H1 (cell line): ENCODE data around the gene CCDC82. TPM values are rescaled to one million over a fixed set of nuclear protein-coding genes. Genes with fewer than 3 reads are reported as not detected.

Experiments used
- CTCF ChIA-PET: fragments of 300-600 bp; sonication (Branson Sonifier 250); formaldehyde crosslinking; loops from one replicate; lab custom pipeline; 2021; ENCODE audit not compliant: partially characterized antibody; lab: Charles Lee
- POLR2A ChIA-PET: fragments of 300-600 bp; sonication (Branson Sonifier 250); formaldehyde crosslinking; loops from one replicate; lab custom pipeline; 2021; ENCODE audit warnings: inconsistent platforms; ENCODE audit not compliant: partially characterized antibody; lab: Charles Lee
- DNase-seq, 2 experiments: peaks; one replicate each; pipeline versions ENCODE4 v3.0.0 to v3.0.0-alpha.2; 2010 to 2022; ENCODE audit warnings: low spot score in 2 of 2, low read depth in 1 of 2, mixed read lengths in 1 of 2
- FAIRE-seq: peaks from 2 replicates; lab custom pipeline; 2011; peaks lifted over from hg19 to GRCh38; lab: Jason Lieb, UNC
- H2AFZ ChIP-seq: 2 replicates; pipeline ENCODE4 v1.8.1; 2012; ENCODE audit warnings: low read length, inconsistent platforms
- H2AK5ac ChIP-seq: 2 replicates; pipeline ENCODE4 v1.6.1; 2013; ENCODE audit warnings: low read depth, low read length
- H2BK120ac ChIP-seq: replicated peaks from 2 replicates; pipeline ENCODE3; 2013; ENCODE audit warnings: low read depth, low read length, inconsistent platforms
- H2BK12ac ChIP-seq: 2 replicates; pipeline ENCODE4 v1.6.1; 2013; ENCODE audit warnings: low read depth, low read length
- H2BK15ac ChIP-seq: 2 replicates; pipeline ENCODE4 v1.6.1; 2013; ENCODE audit warnings: low read length
- H2BK20ac ChIP-seq: 2 replicates; pipeline ENCODE4 v1.6.1; 2013; ENCODE audit warnings: low read length
- H2BK5ac ChIP-seq: 2 replicates; pipeline ENCODE4 v1.6.1; 2013; ENCODE audit warnings: low read depth, low read length
- H3K14ac ChIP-seq: 2 replicates; pipeline ENCODE4 v1.6.1; 2013; ENCODE audit warnings: inconsistent platforms; ENCODE audit not compliant: insufficient read length
- H3K18ac ChIP-seq: 2 replicates; pipeline ENCODE4 v1.6.1; 2013; ENCODE audit warnings: low read length; ENCODE audit errors: extremely low read depth
- H3K23ac ChIP-seq: 2 replicates; pipeline ENCODE4 v1.6.1; 2013; ENCODE audit warnings: inconsistent platforms; ENCODE audit not compliant: insufficient read length
- H3K23me2 ChIP-seq: 2 replicates; pipeline ENCODE4 v1.6.1; 2013; ENCODE audit warnings: low read depth, low read length
- H3K27ac ChIP-seq: 2 replicates; pipeline ENCODE4 v1.6.1; 2011; ENCODE audit warnings: low read depth, low read length, inconsistent platforms
- H3K27me3 ChIP-seq, 4 experiments: replicated peaks in 1 of 4; 1 replicate in 1 of 4; 2 replicates in 3 of 4; pipeline versions ENCODE4 v1.6.1 to v1.8.1; 2011 to 2013; ENCODE audit warnings: low read length in 3 of 4, mild to moderate bottlenecking in 3 of 4, inconsistent platforms in 2 of 4, mixed read lengths in 2 of 4, moderate library complexity in 1 of 4; ENCODE audit not compliant: control insufficient read depth in 3 of 4, insufficient read depth in 3 of 4; ENCODE audit errors: extremely low read depth in 1 of 4
- H3K36me3 ChIP-seq, 4 experiments: 2 replicates each; pipeline versions ENCODE4 v1.6.1 to v1.8.1; 2011 to 2013; ENCODE audit warnings: mild to moderate bottlenecking in 4 of 4, low read length in 3 of 4, moderate library complexity in 2 of 4, control low read depth in 1 of 4, inconsistent platforms in 1 of 4; ENCODE audit not compliant: insufficient read depth in 4 of 4, control insufficient read depth in 2 of 4
- H3K4ac ChIP-seq: replicated peaks from 2 replicates; pipeline ENCODE3; 2013; ENCODE audit warnings: low read length, low read depth, mixed read lengths, inconsistent platforms; ENCODE audit not compliant: insufficient read length
- H3K4me1 ChIP-seq, 4 experiments: replicated peaks in 1 of 4; 1 replicate in 1 of 4; 2 replicates in 3 of 4; pipeline versions ENCODE4 v1.6.1 to v1.8.1; 2011 to 2013; ENCODE audit warnings: low read length in 3 of 4, inconsistent platforms in 2 of 4, mixed read lengths in 1 of 4; ENCODE audit not compliant: insufficient read depth in 4 of 4, control insufficient read depth in 3 of 4
- H3K4me2 ChIP-seq, 2 experiments: 2 replicates each; pipeline versions ENCODE4 v1.6.1 to v1.8.1; 2011 to 2013; ENCODE audit warnings: low read depth in 2 of 2, low read length in 2 of 2, control low read depth in 1 of 2, inconsistent platforms in 1 of 2, mild to moderate bottlenecking in 1 of 2; ENCODE audit not compliant: insufficient read depth in 1 of 2
- H3K4me3 ChIP-seq, 4 experiments: fragments of 200-600, 300-600 bp in 1 of 4; sonication (generic), shearing (Covaris generic), sonication (Bioruptor Twin) in 1 of 4; 2 replicates each; pipeline versions ENCODE4 v1.5.1 to v1.8.1; 2011 to 2016; ENCODE audit warnings: low read length in 4 of 4, low read depth in 3 of 4, control low read depth in 2 of 4, inconsistent platforms in 2 of 4, mild to moderate bottlenecking in 2 of 4, mixed read lengths in 1 of 4, moderate library complexity in 1 of 4; ENCODE audit not compliant: insufficient read depth in 2 of 4; ENCODE audit errors: extremely low read depth in 1 of 4
- H3K56ac ChIP-seq: replicated peaks from 2 replicates; pipeline ENCODE3; 2013; ENCODE audit warnings: low read depth, mild to moderate bottlenecking, mixed read lengths, low read length, inconsistent platforms; ENCODE audit not compliant: insufficient read length
- H3K79me1 ChIP-seq: 2 replicates; pipeline ENCODE4 v1.6.1; 2013; ENCODE audit warnings: low read depth, low read length, control low read depth
- H3K79me2 ChIP-seq, 2 experiments: 2 replicates each; pipeline versions ENCODE4 v1.6.1 to v1.8.1; 2012 to 2013; ENCODE audit warnings: low read length in 2 of 2, mild to moderate bottlenecking in 2 of 2, inconsistent platforms in 1 of 2; ENCODE audit not compliant: insufficient read depth in 2 of 2, control insufficient read depth in 1 of 2
- H3K9ac ChIP-seq, 4 experiments: replicated peaks in 1 of 4; 1 replicate in 1 of 4; 2 replicates in 3 of 4; pipeline versions ENCODE4 v1.6.1 to v1.8.1; 2011 to 2013; ENCODE audit warnings: low read depth in 3 of 4, low read length in 3 of 4, control low read depth in 2 of 4, mild to moderate bottlenecking in 2 of 4, moderate library complexity in 2 of 4, inconsistent platforms in 1 of 4; ENCODE audit errors: extremely low read depth in 1 of 4
- H3K9me3 ChIP-seq, 2 experiments: 2 replicates each; pipeline versions ENCODE4 v1.6.1 to v1.8.1; 2012 to 2013; ENCODE audit warnings: mild to moderate bottlenecking in 2 of 2, moderate library complexity in 2 of 2, control low read depth in 1 of 2, inconsistent platforms in 1 of 2, low read depth in 1 of 2, low read length in 1 of 2, mixed read lengths in 1 of 2; ENCODE audit not compliant: insufficient read depth in 2 of 2
- H4K20me1 ChIP-seq, 2 experiments: replicated peaks in 1 of 2; 2 replicates each; pipeline versions ENCODE3 to v1.8.1; 2011 to 2013; ENCODE audit warnings: inconsistent platforms in 2 of 2, low read length in 2 of 2, mild to moderate bottlenecking in 1 of 2; ENCODE audit not compliant: insufficient read depth in 2 of 2, control insufficient read depth in 1 of 2
- H4K5ac ChIP-seq: 2 replicates; pipeline ENCODE4 v1.6.1; 2013; ENCODE audit warnings: low read length, low read depth, mixed read lengths, inconsistent platforms; ENCODE audit not compliant: insufficient read length
- H4K8ac ChIP-seq: 2 replicates; pipeline ENCODE4 v1.8.0; 2013; ENCODE audit warnings: mild to moderate bottlenecking, moderate library complexity, low read length, inconsistent platforms; ENCODE audit not compliant: insufficient read depth; ENCODE audit errors: extremely low read depth
- H4K91ac ChIP-seq: replicated peaks from 2 replicates; pipeline ENCODE3; 2013; ENCODE audit warnings: low read length, mixed read lengths, inconsistent platforms; ENCODE audit not compliant: insufficient read length
- SIN3A ChIP-seq, 2 experiments: IDR thresholded peaks in 1 of 2; conservative IDR thresholded peaks in 1 of 2; 2 replicates each; pipeline ENCODE4 v1.6.1; 2011 to 2012; ENCODE audit warnings: low read length in 2 of 2, improper control_type of control experiment in 1 of 2, low read depth in 1 of 2, mild to moderate bottlenecking in 1 of 2
- SP2 ChIP-seq: IDR thresholded peaks from 2 replicates; pipeline ENCODE4 v1.6.1; 2012; ENCODE audit warnings: mild to moderate bottlenecking, low read length, inconsistent platforms
- TBP ChIP-seq: IDR thresholded peaks from 2 replicates; pipeline ENCODE4 v1.6.1; 2011; ENCODE audit warnings: low read depth, low read length, improper control_type of control experiment
- TCF12 ChIP-seq: IDR thresholded peaks from 2 replicates; pipeline ENCODE4 v1.6.1; 2011; ENCODE audit warnings: low read depth, mild to moderate bottlenecking, low read length
- TEAD4 ChIP-seq: IDR thresholded peaks from 2 replicates; pipeline ENCODE4 v1.6.1; 2012; ENCODE audit warnings: low read depth, low read length, inconsistent platforms, mixed read lengths
- WGBS, 2 experiments: shearing (Covaris generic) in 1 of 2; methylation state at CpG; one replicate each; pipeline versions ENCODE4 v1.1.6 to v1.1.7; 2013 to 2015; ENCODE audit warnings: low lambda C conversion rate in 2 of 2, mixed read lengths in 2 of 2, inconsistent platforms in 1 of 2, low coverage in 1 of 2, missing lambda C conversion rate in 1 of 2; ENCODE audit not compliant: insufficient replicate concordance in 2 of 2, insufficient coverage in 1 of 2, insufficient read length in 1 of 2; ENCODE audit errors: extremely low coverage in 1 of 2, missing lambda C conversion rate in 1 of 2; 5-methylcytosine and 5-hydroxymethylcytosine counted together
- polyA plus RNA-seq, 7 experiments: library from polyadenylated mRNA; depleted of rRNA in 3 of 7; stranded (reverse) in 5 of 7; unstranded in 2 of 7; fragments of >200 nt in 5 of 7; fragments of 200-250 nt in 2 of 7; gene quantifications; 1 replicate in 5 of 7; 2 replicates in 1 of 7; 4 replicates in 1 of 7; pipeline versions ENCODE4 v1.2.1 to v1.2.3, GENCODE V29; 2011 to 2013; ENCODE audit warnings: missing spikeins in 2 of 7, mixed read lengths in 2 of 7
- total RNA-seq: library from RNA; stranded (reverse); fragmentation: NEBNext Ultra II Directional; extraction: Animal tissue kit (Norgen Biotek cat#: 25700); gene quantifications from 2 replicates; pipeline ENCODE4 v1.2.1, GENCODE V29; 2021

CCDC82 gene
- total and polyA plus RNA-seq, 2 of the 8 experiments (the other 6 are each of a cell fraction or from before 2014, with no cell fraction given) = 6.0 to 15.2 TPM

DNA sequence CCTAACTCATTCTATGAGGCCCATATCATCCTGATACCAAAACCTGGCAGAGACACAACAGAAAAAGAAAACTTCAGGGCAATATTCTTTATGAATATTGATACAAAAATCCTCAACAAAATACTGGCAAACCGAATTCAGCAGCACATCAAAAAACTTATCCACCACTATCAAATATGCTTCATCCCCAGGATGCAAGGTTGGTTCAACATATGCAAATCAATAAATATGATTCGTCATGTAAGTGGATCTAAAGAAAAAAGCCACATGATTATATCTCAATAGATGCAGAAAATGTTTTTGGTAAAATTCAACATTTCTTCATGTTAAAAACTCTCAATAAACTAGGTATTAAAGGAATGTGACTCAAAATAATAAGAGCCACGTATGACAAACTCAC is 41.0 kb upstream of the CCDC82 start:
- ChIA-PET CTCF (interaction anchor here (1.5 kb wide), 1 partner anchor 581 kb away, joined by 5 read pairs; no protein-coding TSS in a partner anchor), POLR2A (no interaction called here)
- no peaks in the 10 kb centered on the region; a peak in 1 of 4 replicates for H3K9me3 ChIP-seq
- no peak overlapping the region for H3K4ac ChIP-seq
- no peak overlapping the region for H2BK5ac ChIP-seq
- no peak overlapping the region for H3K4me3 ChIP-seq
- H3K27me3 ChIP-seq = no peaks in the 10 kb centered on the region
- H3K4me1 ChIP-seq = peaks cover 0 to 2% (median 0%) of the 10 kb centered on the region in 4 experiments; a peak in 2 of 7 replicates
- no peaks in the 10 kb centered on the region for H3K36me3 ChIP-seq
- no peak overlapping the region for H2BK15ac ChIP-seq
- no peak overlapping the region for H3K4me2 ChIP-seq
- no peak overlapping the region for H2AK5ac ChIP-seq
- 83% methylated on average over 3 of the region's 3 CpGs; no CpG with 5 or more reads in 1 of the 2 experiments for WGBS, 2 experiments
- H3K14ac ChIP-seq = no peak overlapping the region
- H2BK20ac ChIP-seq = no peak overlapping the region
- no peaks in the 10 kb centered on the region for H4K20me1 ChIP-seq
- DNase-seq = no peak
- no peak overlapping the region for H3K18ac ChIP-seq
- no peak overlapping the region for H3K23ac ChIP-seq
- no peak overlapping the region for H3K56ac ChIP-seq
- H3K9ac ChIP-seq = no peak overlapping the region
- TF ChIP-seq SIN3A (conservative IDR thresholded peaks at IDR 0.05 in 1 of 2, IDR thresholded peaks at IDR 0.05 in 1 of 2; ENCODE audit: low read depth in 1 of 2, low read length in 2 of 2) (no peak), TBP (no peak), TCF12 (no peak), TEAD4 (no peak), SP2 (no peak)
- H3K27ac ChIP-seq = no peak overlapping the region
- H2BK120ac ChIP-seq = no peak overlapping the region
- no peaks in the 10 kb centered on the region for H3K23me2 ChIP-seq
- no peaks in the 10 kb centered on the region for H3K79me1 ChIP-seq
- no peak for FAIRE-seq
- no peak overlapping the region for H2BK12ac ChIP-seq
- H4K8ac ChIP-seq = no peak overlapping the region
- no peak overlapping the region for H2AFZ ChIP-seq
- no peak overlapping the region for H4K5ac ChIP-seq
- no peaks in the 10 kb centered on the region for H3K79me2 ChIP-seq
- no peak overlapping the region for H4K91ac ChIP-seq
